ENCODE results near the gene TRMO. TPM values are rescaled to one million over a fixed set of nuclear protein-coding genes. Genes with fewer than 3 reads are reported as not detected.

Gene TRMO
- total and polyA plus RNA-seq, 2 of the 13 experiments (the other 11 are each of a cell fraction or from before 2014, with no cell fraction given) = 8.7 to 18.6 TPM

DNA sequence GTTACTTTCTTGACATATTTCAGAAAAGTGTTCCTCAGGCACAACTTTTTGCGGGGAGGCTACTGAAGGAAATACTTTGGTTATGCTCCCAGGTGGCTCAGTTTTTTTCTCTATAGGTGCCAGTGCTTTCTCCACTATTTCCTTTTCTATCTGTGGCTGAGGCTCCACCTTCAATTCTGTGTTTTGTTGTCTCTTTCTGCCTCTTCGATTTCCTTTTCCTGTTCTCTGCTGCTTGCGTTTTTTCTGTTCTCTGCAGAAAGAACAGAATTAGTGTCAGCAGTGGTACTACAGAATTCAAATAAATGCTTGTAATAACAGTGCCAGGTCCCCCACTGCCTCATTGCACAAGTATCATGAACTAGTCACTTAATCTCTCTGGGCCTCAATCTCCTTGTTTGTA is 8.7 kb upstream of the TRMO start (continued):
- TF ChIP-seq YEATS2 (CRISPR knock-in tag; IDR thresholded peaks at IDR 0.05; ENCODE audit: borderline replicate concordance) = no peak

DNA sequence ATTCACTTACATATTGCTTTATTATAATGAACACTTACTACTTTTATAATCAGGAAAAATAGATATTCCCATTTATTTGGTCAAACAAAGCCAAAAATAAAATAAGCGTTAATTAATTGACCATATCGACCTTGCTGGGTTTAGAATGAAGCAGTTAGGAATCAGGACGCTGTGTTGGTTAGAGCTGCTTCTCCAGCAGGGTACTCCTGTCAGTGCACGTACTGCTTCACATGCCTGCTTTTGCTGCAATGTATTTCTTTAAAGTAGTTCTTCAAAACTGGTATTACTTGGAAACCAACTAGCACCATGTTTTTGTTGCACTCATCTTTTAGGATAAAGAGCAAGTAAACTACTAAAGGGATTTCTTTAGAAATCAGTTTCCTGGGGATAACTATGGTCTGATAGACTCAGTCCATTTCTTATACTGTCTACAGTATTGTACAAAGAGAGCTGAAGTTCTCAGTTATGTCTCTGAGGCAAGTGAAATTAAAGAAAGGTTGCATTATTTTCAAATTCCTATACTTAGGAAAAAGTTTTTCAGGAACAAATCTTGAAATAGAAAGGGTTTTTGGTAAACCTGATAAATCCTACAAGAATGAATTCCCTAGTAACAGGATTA is 6.8 kb upstream of the TRMO start:
- no peak overlapping the region for H3K4me2 ChIP-seq (ENCODE audit: low read depth, low read length)
- no TSS peak for BruUV-seq (replicated peaks)
- TF ChIP-seq ZFAT (CRISPR knock-in tag; conservative IDR thresholded peaks at IDR 0.05) = no peak
- no peak for TF ChIP-seq SMAD9 (CRISPR knock-in tag; IDR thresholded peaks at IDR 0.05)
- TF ChIP-seq ZNF709 (CRISPR knock-in tag; IDR thresholded peaks at IDR 0.05) = no peak
- TF ChIP-seq, protein P1, sequence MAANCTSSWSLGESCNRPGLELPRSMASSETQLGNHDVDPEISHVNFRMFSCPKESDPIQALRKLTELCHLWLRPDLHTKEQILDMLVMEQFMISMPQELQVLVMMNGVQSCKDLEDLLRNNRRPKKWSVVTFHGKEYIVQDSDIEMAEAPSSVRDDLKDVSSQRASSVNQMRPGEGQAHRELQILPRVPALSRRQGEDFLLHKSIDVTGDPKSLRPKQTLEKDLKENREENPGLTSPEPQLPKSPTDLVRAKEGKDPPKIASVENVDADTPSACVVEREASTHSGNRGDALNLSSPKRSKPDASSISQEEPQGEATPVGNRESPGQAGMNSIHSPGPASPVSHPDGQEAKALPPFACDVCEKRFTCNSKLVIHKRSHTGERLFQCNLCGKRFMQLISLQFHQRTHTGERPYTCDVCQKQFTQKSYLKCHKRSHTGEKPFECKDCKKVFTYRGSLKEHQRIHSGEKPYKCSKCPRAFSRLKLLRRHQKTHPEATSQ (CRISPR knock-in tag; IDR thresholded peaks at IDR 0.05; ENCODE audit: borderline replicate concordance) = no peak
- TF ChIP-seq NPAS2 (CRISPR knock-in tag; IDR thresholded peaks at IDR 0.05; ENCODE audit: borderline replicate concordance) = no peak
- no peak for TF ChIP-seq RFX5 (IDR thresholded peaks at IDR 0.05; ENCODE audit: low read depth, low read length)
- TF ChIP-seq SP140L (CRISPR knock-in tag; IDR thresholded peaks at IDR 0.05; ENCODE audit: borderline replicate concordance) = no peak
- no peak for TF ChIP-seq ZBTB7B (CRISPR knock-in tag; IDR thresholded peaks at IDR 0.05)
- TF ChIP-seq ESRRA (CRISPR knock-in tag; IDR thresholded peaks at IDR 0.05; ENCODE audit: low read depth) = no peak
- no peak for TF ChIP-seq ZNF572 (CRISPR knock-in tag; IDR thresholded peaks at IDR 0.05)
- TF ChIP-seq MIER2 (CRISPR knock-in tag; IDR thresholded peaks at IDR 0.05) = no peak
- TF ChIP-seq YEATS4 (CRISPR knock-in tag; IDR thresholded peaks at IDR 0.05; ENCODE audit: borderline replicate concordance) = no peak
- no peak for TF ChIP-seq GATAD2A (CRISPR knock-in tag; IDR thresholded peaks at IDR 0.05)
- TF ChIP-seq DNMT1 (CRISPR knock-in tag; IDR thresholded peaks at IDR 0.05) = no peak
- TF ChIP-seq CENPT (CRISPR knock-in tag; IDR thresholded peaks at IDR 0.05; ENCODE audit: low read depth) = no peak
- TF ChIP-seq FOXJ3 (CRISPR knock-in tag; IDR thresholded peaks at IDR 0.05; ENCODE audit: borderline replicate concordance) = no peak
- TF ChIP-seq SALL2 (CRISPR knock-in tag; IDR thresholded peaks at IDR 0.05) = no peak
- TF ChIP-seq, protein P2, sequence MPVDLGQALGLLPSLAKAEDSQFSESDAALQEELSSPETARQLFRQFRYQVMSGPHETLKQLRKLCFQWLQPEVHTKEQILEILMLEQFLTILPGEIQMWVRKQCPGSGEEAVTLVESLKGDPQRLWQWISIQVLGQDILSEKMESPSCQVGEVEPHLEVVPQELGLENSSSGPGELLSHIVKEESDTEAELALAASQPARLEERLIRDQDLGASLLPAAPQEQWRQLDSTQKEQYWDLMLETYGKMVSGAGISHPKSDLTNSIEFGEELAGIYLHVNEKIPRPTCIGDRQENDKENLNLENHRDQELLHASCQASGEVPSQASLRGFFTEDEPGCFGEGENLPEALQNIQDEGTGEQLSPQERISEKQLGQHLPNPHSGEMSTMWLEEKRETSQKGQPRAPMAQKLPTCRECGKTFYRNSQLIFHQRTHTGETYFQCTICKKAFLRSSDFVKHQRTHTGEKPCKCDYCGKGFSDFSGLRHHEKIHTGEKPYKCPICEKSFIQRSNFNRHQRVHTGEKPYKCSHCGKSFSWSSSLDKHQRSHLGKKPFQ (CRISPR knock-in tag; IDR thresholded peaks at IDR 0.05; ENCODE audit: insufficient replicate concordance) = no peak
- POLR2A ChIA-PET = no interaction called here
- H4K20me1 ChIP-seq (ENCODE audit: insufficient read depth, low read length) = no peaks in the 10 kb centered on the region
- H3K36me3 ChIP-seq (replicated peaks in 1 of 2; ENCODE audit: control insufficient read depth in 1 of 2, insufficient read depth in 2 of 2, low read length in 2 of 2) = no peaks in the 10 kb centered on the region
- H3K27me3 ChIP-seq (ENCODE audit: control insufficient read depth in 1 of 2, insufficient read depth in 2 of 2, low read length in 2 of 2) = peaks cover 0 to 10% of the 10 kb centered on the region in 2 experiments; a peak in 1 of 5 replicates
- in situ Hi-C loops (cut with HindIII; ENCODE audit: extremely low pct_ligation_motif_present, low pct_unique_long_range_greater_than_20kb) (loop anchor here (10.0 kb wide), 2 partner anchors 56 to 106 kb away; partner anchors contain the start of gene ANP32B), intact Hi-C loops (cut with micrococcal nuclease; ENCODE audit: unreplicated experiment) (no loop called here)
- CTCF ChIA-PET (ENCODE audit: low intra/inter-chr PET ratio, low total read pairs) = no interaction called here
- no peaks in the 10 kb centered on the region for H3K9me3 ChIP-seq (ENCODE audit: low read length)
- no peak overlapping the region for H3K4me3 ChIP-seq (replicated peaks in 1 of 3; ENCODE audit: insufficient read depth in 1 of 3, low read depth in 2 of 3, low read length in 3 of 3)
- FAIRE-seq = no peak
- no peak overlapping the region for H2AFZ ChIP-seq (ENCODE audit: low read length)
- DNase-seq (ENCODE audit: low spot score) = no peak
- H3K79me2 ChIP-seq (ENCODE audit: insufficient read depth, low read length) = no peaks in the 10 kb centered on the region
- no peak for ATAC-seq
- no peak overlapping the region for H3K27ac ChIP-seq (ENCODE audit: extremely low read length, insufficient read depth, low read length)
- H3K9ac ChIP-seq (ENCODE audit: insufficient read depth, low read depth, low read length) = no peak overlapping the region
- peaks cover 4% of the 10 kb centered on the region; the same call in 1 of the 2 replicates for H3K4me1 ChIP-seq (ENCODE audit: insufficient read depth, low read length)
- WGBS (ENCODE audit: low lambda C conversion rate) = 9% methylated on average over 4 of the region's 4 CpGs
